Body of pancreas (tissue), 4 donors: Measurements from ENCODE around the gene PAPOLG.

Source experiments
- CTCF ChIP-seq, 7 experiments: fragments of 450-650 bp in 4 of 7; fragments of 200-600 bp in 3 of 7; sonication (generic) in 3 of 7; IDR thresholded peaks; one replicate each; pipeline ENCODE4 v1.5.1; 2016 to 2019; ENCODE audit warnings: antibody characterized with exemption in 7 of 7
- POLR2A ChIP-seq, 3 donors: fragments of 450-650 bp; IDR thresholded peaks; one replicate each; pipeline ENCODE4 v1.6.1; 2016; ENCODE audit warnings: antibody characterized with exemption in 3 of 3, mild to moderate bottlenecking in 2 of 3

GRCh38 chr2:60728855-60729254 lies 27.2 kb upstream of the PAPOLG start:
- no peak for TF ChIP-seq POLR2A (IDR thresholded peaks at IDR 0.05)
- TF ChIP-seq CTCF (IDR thresholded peaks at IDR 0.05), result no peak
